IMR-90 (cell line): ENCODE results near the gene MAPK8IP3. TPM values are rescaled to one million over a fixed set of nuclear protein-coding genes. Genes with fewer than 3 reads are reported as not detected.

Experiments
- ATAC-seq: fragments of 200-7000 bp; cut with Tn5 transposase; 2 replicates; pipeline ENCODE4 v1.9.1; 2020; ENCODE audit warnings: low read depth, mild to moderate bottlenecking, moderate library complexity
- BruUV-seq: library from RNA; stranded (reverse); fragments of 400-500 nt; replicated peaks from 2 replicates; lab custom pipeline; 2021; lab: Mats Ljungman, UMichigan
- CTCF ChIA-PET: fragments of 300-600 bp; formaldehyde crosslinking; extraction: SDS; loops from one replicate; lab custom pipeline; 2021; ENCODE audit warnings: antibody characterized with exemption; lab: Yijun Ruan, JAX
- POLR2A ChIA-PET: fragments of 300-600 bp; sonication (Branson Sonifier 250); formaldehyde crosslinking; loops from one replicate; lab custom pipeline; 2022; ENCODE audit warnings: antibody characterized with exemption; ENCODE audit not compliant: unreplicated experiment; lab: Charles Lee
- DNase-seq: peaks from one replicate; pipeline ENCODE4 v3.0.0; 2013
- H2AFZ ChIP-seq: replicated peaks from 2 replicates; pipeline ENCODE3; 2013; ENCODE audit warnings: low read length, mild to moderate bottlenecking; ENCODE audit not compliant: poor library complexity
- H2AK5ac ChIP-seq: 2 replicates; pipeline ENCODE4 v1.6.1; 2013; ENCODE audit warnings: low read depth, low read length, inconsistent platforms
- H2AK9ac ChIP-seq: replicated peaks from 2 replicates; pipeline ENCODE3; 2013; ENCODE audit warnings: mild to moderate bottlenecking, low read depth, low read length, moderate library complexity; ENCODE audit not compliant: poor library complexity
- H2BK120ac ChIP-seq: 2 replicates; pipeline ENCODE4 v1.6.1; 2013; ENCODE audit warnings: low read depth, low read length, inconsistent platforms
- H2BK15ac ChIP-seq: 3 replicates; pipeline ENCODE4 v1.6.1; 2013; ENCODE audit warnings: low read depth, low read length, inconsistent platforms
- H2BK20ac ChIP-seq: 2 replicates; pipeline ENCODE4 v1.6.1; 2013; ENCODE audit warnings: low read depth, mild to moderate bottlenecking, inconsistent platforms, low read length, moderate library complexity
- H2BK5ac ChIP-seq: 2 replicates; pipeline ENCODE4 v1.6.1; 2013; ENCODE audit warnings: mild to moderate bottlenecking, low read depth, low read length, inconsistent platforms; ENCODE audit not compliant: poor library complexity, severe bottlenecking
- H3K14ac ChIP-seq: replicated peaks from 2 replicates; pipeline ENCODE4 v1.6.1; 2013; ENCODE audit warnings: low read depth, low read length, inconsistent platforms
- H3K18ac ChIP-seq: 2 replicates; pipeline ENCODE4 v1.6.1; 2013; ENCODE audit warnings: low read depth, low read length, control low read depth
- H3K23ac ChIP-seq: 2 replicates; pipeline ENCODE4 v1.6.1; 2013; ENCODE audit warnings: low read depth, low read length, inconsistent platforms
- H3K27ac ChIP-seq: 2 replicates; pipeline ENCODE4 v1.5.1; 2013; ENCODE audit warnings: mild to moderate bottlenecking, control low read depth, low read length; ENCODE audit not compliant: insufficient read depth
- H3K27me3 ChIP-seq: 2 replicates; pipeline ENCODE4 v1.6.1; 2013; ENCODE audit warnings: low read length; ENCODE audit not compliant: control insufficient read depth, insufficient read depth
- H3K36me3 ChIP-seq: 2 replicates; pipeline ENCODE4 v1.6.1; 2013; ENCODE audit warnings: low read length, mixed read lengths; ENCODE audit not compliant: control insufficient read depth, insufficient read depth
- H3K4ac ChIP-seq: 2 replicates; pipeline ENCODE4 v1.6.1; 2013; ENCODE audit warnings: low read depth, low read length, inconsistent platforms
- H3K4me1 ChIP-seq: 2 replicates; pipeline ENCODE4 v1.6.1; 2013; ENCODE audit warnings: low read length, mixed read lengths; ENCODE audit not compliant: control insufficient read depth, insufficient read depth
- H3K4me2 ChIP-seq: 2 replicates; pipeline ENCODE4 v1.6.1; 2013; ENCODE audit warnings: low read depth, mild to moderate bottlenecking, control low read depth, low read length, moderate library complexity
- H3K4me3 ChIP-seq: 2 replicates; pipeline ENCODE4 v1.5.1; 2013; ENCODE audit warnings: low read depth, mild to moderate bottlenecking, control low read depth, low read length, moderate library complexity; ENCODE audit not compliant: insufficient read depth
- H3K56ac ChIP-seq: 2 replicates; pipeline ENCODE4 v1.6.1; 2013; ENCODE audit warnings: low read length, inconsistent platforms; ENCODE audit not compliant: insufficient read depth; ENCODE audit errors: extremely low read depth
- H3K79me1 ChIP-seq, 2 experiments: 2 replicates each; pipeline ENCODE4 v1.6.1; 2013; ENCODE audit warnings: low read length in 2 of 2, inconsistent platforms in 1 of 2, low read depth in 1 of 2
- H3K9ac ChIP-seq: 2 replicates; pipeline ENCODE4 v1.6.1; 2013; ENCODE audit warnings: low read depth, low read length, control low read depth
- H3K9me1 ChIP-seq: 2 replicates; pipeline ENCODE4 v1.6.1; 2013; ENCODE audit warnings: low read length, inconsistent platforms; ENCODE audit not compliant: insufficient read depth
- H3K9me3 ChIP-seq: 2 replicates; pipeline ENCODE4 v1.6.1; 2013; ENCODE audit warnings: low read length; ENCODE audit not compliant: control insufficient read depth, insufficient read depth
- H4K20me1 ChIP-seq: 2 replicates; pipeline ENCODE4 v1.6.1; 2013; ENCODE audit warnings: low read length, inconsistent platforms; ENCODE audit not compliant: insufficient read depth
- H4K5ac ChIP-seq: 2 replicates; pipeline ENCODE4 v1.6.1; 2013; ENCODE audit warnings: mild to moderate bottlenecking, low read depth, low read length, control low read depth
- H4K8ac ChIP-seq, 2 experiments: 2 replicates each; pipeline ENCODE4 v1.6.1; 2013; ENCODE audit warnings: low read depth in 2 of 2, low read length in 2 of 2, control low read depth in 1 of 2, inconsistent platforms in 1 of 2
- H4K91ac ChIP-seq: 2 replicates; pipeline ENCODE4 v1.6.1; 2013; ENCODE audit warnings: low read depth, low read length, inconsistent platforms; ENCODE audit not compliant: insufficient read depth
- MAZ ChIP-seq: IDR thresholded peaks from 2 replicates; pipeline ENCODE4 v1.6.1; 2012; ENCODE audit warnings: low read depth, mild to moderate bottlenecking, low read length, improper control_type of control experiment, moderate library complexity, borderline replicate concordance
- MXI1 ChIP-seq: IDR thresholded peaks from 2 replicates; pipeline ENCODE4 v1.6.1; 2012; ENCODE audit warnings: low read depth, mild to moderate bottlenecking, low read length, moderate library complexity, borderline replicate concordance
- POLR2A ChIP-seq: IDR thresholded peaks from 2 replicates; pipeline ENCODE4 v1.6.1; 2012; ENCODE audit warnings: mild to moderate bottlenecking, low read depth, low read length
- RCOR1 ChIP-seq: IDR thresholded peaks from 2 replicates; pipeline ENCODE4 v1.6.1; 2012; ENCODE audit warnings: mild to moderate bottlenecking, low read length, improper control_type of control experiment; ENCODE audit not compliant: insufficient replicate concordance
- WGBS, 2 experiments: methylation state at CpG; one replicate each; pipeline versions ENCODE4 v1.1.5 to v1.1.7; 2013; ENCODE audit warnings: missing lambda C conversion rate in 2 of 2; ENCODE audit not compliant: insufficient read length in 1 of 2; ENCODE audit errors: extremely low coverage in 2 of 2; 5-methylcytosine and 5-hydroxymethylcytosine counted together
- dilution Hi-C: fragments of 300-500 bp; cut with HindIII; formaldehyde crosslinking; loops from one replicate; pipeline ENCODE4 v1.14.3; 2018; ENCODE audit warnings: low sequenced_read_pairs; ENCODE audit not compliant: unreplicated experiment
- in situ Hi-C: fragments of 300-500 bp; cut with MboI; formaldehyde crosslinking; loops from 3 replicates; pipeline ENCODE4 v1.14.3; 2019; ENCODE audit warnings: low sequenced_read_pairs, inconsistent platforms, mixed read lengths
- intact Hi-C: fragments of 100-400 bp; cut with micrococcal nuclease; formaldehyde crosslinking; loops from 2 replicates; pipeline ENCODE4 v1.10.0; 2022
- polyA plus RNA-seq, 3 experiments: library from polyadenylated mRNA; depleted of rRNA; stranded (reverse); fragments of >200 nt; gene quantifications; 2 replicates each; pipeline ENCODE4 v1.2.3, GENCODE V29; 2012; ENCODE audit warnings: low replicate concordance in 1 of 3
- total RNA-seq: library from RNA; depleted of rRNA; stranded (reverse); fragments of >200 nt; gene quantifications from 2 replicates; pipeline ENCODE4 v1.2.3, GENCODE V29; 2012

Gene MAPK8IP3
- total and polyA plus RNA-seq, 2 of the 4 experiments (the other 2 are of a cell fraction) = 17.0 to 69.1 TPM

GRCh38 chr16:1772908-1773702, 67.1 kb downstream of the MAPK8IP3 start, which contains the start of gene MRPS34 (continued):
- no peak for TF ChIP-seq RCOR1
- TF ChIP-seq MAZ = peak; percentile 71; the same call in 1 of the 2 replicates

- H2BK5ac ChIP-seq = peak overlapping the region; percentile 47
- H3K36me3 ChIP-seq = peaks cover 25% of the 10 kb centered on the region; the same call in 1 of the 2 replicates
- peak overlapping the region; percentile 94 for H2AFZ ChIP-seq
- peak overlapping the region; percentile 93 for H3K4me3 ChIP-seq
- POLR2A ChIA-PET = no interaction called here
- H3K56ac ChIP-seq = no peak overlapping the region
- TF ChIP-seq POLR2A (no peak), MXI1 (0 out of 2 replicates have a peak, but pooled peaks have one; percentile 1)
- no peak overlapping the region for H3K18ac ChIP-seq
- peak overlapping the region; percentile 69 for H3K23ac ChIP-seq
- H2AK5ac ChIP-seq = peak overlapping the region; percentile 25
- H3K4ac ChIP-seq = peak overlapping the region; percentile 44
- no TSS peak for BruUV-seq
- H3K79me1 ChIP-seq = peaks cover 12 to 56% of the 10 kb centered on the region in 2 experiments
- in situ Hi-C loops (no loop called here), intact Hi-C loops (no loop called here), dilution Hi-C loops (no loop called here)
- CTCF ChIA-PET = interaction anchor here (0.9 kb wide), 1 partner anchor 37 kb away, joined by 3 read pairs; no protein-coding TSS in a partner anchor
- no peak overlapping the region for H2BK15ac ChIP-seq
- peaks cover 13% of the 10 kb centered on the region for H3K4me1 ChIP-seq
- peak overlapping the region; percentile 33 to 77; a peak in 2 of 4 replicates for H4K8ac ChIP-seq
- H3K9me3 ChIP-seq = no peaks in the 10 kb centered on the region
- ATAC-seq = peak; percentile 4
- DNase-seq = peak; percentile 24
- peak overlapping the region; percentile 43 for H3K14ac ChIP-seq
- H3K4me2 ChIP-seq = peak overlapping the region; percentile 93
- H2AK9ac ChIP-seq = peak overlapping the region; percentile 100
- no peak overlapping the region for H4K5ac ChIP-seq
- WGBS, 2 experiments = 2% methylated on average over 15 of the region's 45 CpGs; no CpG with 5 or more reads in 1 of the 2 experiments
- H2BK120ac ChIP-seq = no peak overlapping the region
- peak overlapping the region; percentile 11; the same call in 1 of the 2 replicates for H4K91ac ChIP-seq
- 0 out of 2 replicates have a peak, but pooled peaks cover 3% of the 10 kb centered on the region for H3K9me1 ChIP-seq
- H2BK20ac ChIP-seq = no peak overlapping the region
- peak overlapping the region; percentile 76 for H3K27ac ChIP-seq
- peak overlapping the region; percentile 78 for H3K9ac ChIP-seq
- no peaks in the 10 kb centered on the region for H3K27me3 ChIP-seq
- H4K20me1 ChIP-seq = peaks cover 35% of the 10 kb centered on the region
These were observed 67.9 kb downstream of the MAPK8IP3 start for GRCh38 chr16:1773703-1774447.
